ENCODE results near the gene STKLD1.

Gene STKLD1

DNA sequence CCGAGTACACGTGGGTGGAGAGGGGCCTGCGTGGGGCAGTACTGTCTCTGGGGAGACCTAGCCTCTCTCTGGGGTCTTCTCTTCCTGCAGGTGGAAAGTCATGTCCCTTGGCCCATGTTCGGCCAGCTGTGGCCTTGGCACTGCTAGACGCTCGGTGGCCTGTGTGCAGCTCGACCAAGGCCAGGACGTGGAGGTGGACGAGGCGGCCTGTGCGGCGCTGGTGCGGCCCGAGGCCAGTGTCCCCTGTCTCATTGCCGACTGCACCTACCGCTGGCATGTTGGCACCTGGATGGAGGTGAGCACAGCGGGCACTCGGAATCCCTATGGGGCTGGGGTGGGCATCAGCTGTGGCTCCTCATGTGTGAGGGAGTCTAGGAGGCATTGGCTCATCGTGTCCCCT lies 78.2 kb downstream of the STKLD1 start:
- H3K27ac ChIP-seq = no peak overlapping the region
- no peaks in the 10 kb centered on the region for H3K79me2 ChIP-seq (ENCODE audit: insufficient read depth, low read depth)
- TF ChIP-seq, protein P1, sequence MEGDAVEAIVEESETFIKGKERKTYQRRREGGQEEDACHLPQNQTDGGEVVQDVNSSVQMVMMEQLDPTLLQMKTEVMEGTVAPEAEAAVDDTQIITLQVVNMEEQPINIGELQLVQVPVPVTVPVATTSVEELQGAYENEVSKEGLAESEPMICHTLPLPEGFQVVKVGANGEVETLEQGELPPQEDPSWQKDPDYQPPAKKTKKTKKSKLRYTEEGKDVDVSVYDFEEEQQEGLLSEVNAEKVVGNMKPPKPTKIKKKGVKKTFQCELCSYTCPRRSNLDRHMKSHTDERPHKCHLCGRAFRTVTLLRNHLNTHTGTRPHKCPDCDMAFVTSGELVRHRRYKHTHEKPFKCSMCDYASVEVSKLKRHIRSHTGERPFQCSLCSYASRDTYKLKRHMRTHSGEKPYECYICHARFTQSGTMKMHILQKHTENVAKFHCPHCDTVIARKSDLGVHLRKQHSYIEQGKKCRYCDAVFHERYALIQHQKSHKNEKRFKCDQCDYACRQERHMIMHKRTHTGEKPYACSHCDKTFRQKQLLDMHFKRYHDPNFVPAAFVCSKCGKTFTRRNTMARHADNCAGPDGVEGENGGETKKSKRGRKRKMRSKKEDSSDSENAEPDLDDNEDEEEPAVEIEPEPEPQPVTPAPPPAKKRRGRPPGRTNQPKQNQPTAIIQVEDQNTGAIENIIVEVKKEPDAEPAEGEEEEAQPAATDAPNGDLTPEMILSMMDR (conservative IDR thresholded peaks at IDR 0.05; ENCODE audit: low read depth, low read length) = no peak
- H3K9ac ChIP-seq = no peak overlapping the region
- no peak overlapping the region for H2AFZ ChIP-seq (ENCODE audit: low read depth)
- no peak overlapping the region for H3K4me2 ChIP-seq
- H3K27me3 ChIP-seq (ENCODE audit: insufficient read depth, low read depth) = peaks cover 82% of the 10 kb centered on the region
- H4K20me1 ChIP-seq (ENCODE audit: insufficient read depth) = no peaks in the 10 kb centered on the region
- no peaks in the 10 kb centered on the region for H3K36me3 ChIP-seq (ENCODE audit: insufficient read depth)
- H3K4me3 ChIP-seq (IDR thresholded peaks at IDR 0.05; ENCODE audit: insufficient read depth, low read depth, low read length) = no peak overlapping the region
- H3K4me1 ChIP-seq (ENCODE audit: low read depth, poor library complexity, severe bottlenecking) = no peaks in the 10 kb centered on the region

DNA sequence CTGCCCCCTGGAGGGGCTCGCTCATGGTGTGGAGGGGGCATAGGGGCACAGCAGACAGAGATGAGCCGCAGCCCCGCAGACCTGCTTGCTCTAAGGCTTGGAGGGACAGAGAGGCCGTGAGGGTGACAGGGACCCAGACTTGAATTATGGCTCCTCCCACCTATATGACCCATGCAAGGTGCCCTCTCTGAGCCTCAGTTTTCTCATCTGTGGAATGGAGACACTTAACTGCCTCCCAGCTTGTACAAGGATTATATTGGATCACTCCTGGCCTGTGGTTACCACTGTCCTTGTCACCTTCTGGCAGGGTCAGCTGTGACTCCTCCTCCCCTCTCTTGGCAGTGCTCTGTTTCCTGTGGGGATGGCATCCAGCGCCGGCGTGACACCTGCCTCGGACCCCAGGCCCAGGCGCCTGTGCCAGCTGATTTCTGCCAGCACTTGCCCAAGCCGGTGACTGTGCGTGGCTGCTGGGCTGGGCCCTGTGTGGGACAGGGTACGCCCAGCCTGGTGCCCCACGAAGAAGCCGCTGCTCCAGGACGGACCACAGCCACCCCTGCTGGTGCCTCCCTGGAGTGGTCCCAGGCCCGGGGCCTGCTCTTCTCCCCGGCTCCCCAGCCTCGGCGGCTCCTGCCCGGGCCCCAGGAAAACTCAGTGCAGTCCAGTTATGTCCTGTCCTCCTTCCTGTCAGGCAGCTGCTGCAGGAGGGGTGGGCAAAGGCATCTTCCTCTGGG lies 78.9 kb downstream of the STKLD1 start:
- no peak overlapping the region for H2AFZ ChIP-seq (ENCODE audit: low read depth)
- H3K36me3 ChIP-seq (ENCODE audit: insufficient read depth) = no peaks in the 10 kb centered on the region
- H4K20me1 ChIP-seq (ENCODE audit: insufficient read depth) = no peaks in the 10 kb centered on the region
- no peak overlapping the region for H3K4me3 ChIP-seq (IDR thresholded peaks at IDR 0.05; ENCODE audit: insufficient read depth, low read depth, low read length)
- peaks cover 74% of the 10 kb centered on the region for H3K27me3 ChIP-seq (ENCODE audit: insufficient read depth, low read depth)
- no peaks in the 10 kb centered on the region for H3K79me2 ChIP-seq (ENCODE audit: insufficient read depth, low read depth)
- H3K27ac ChIP-seq = no peak overlapping the region
- TF ChIP-seq, protein P1 (conservative IDR thresholded peaks at IDR 0.05; ENCODE audit: low read depth, low read length) = no peak
- H3K4me2 ChIP-seq = no peak overlapping the region
- H3K4me1 ChIP-seq (ENCODE audit: low read depth, poor library complexity, severe bottlenecking) = no peaks in the 10 kb centered on the region
- no peak overlapping the region for H3K9ac ChIP-seq
